Panc1 (cell line): ENCODE data around the gene BMP8B.
"Not testable (repeated sequence)": the region's sequence is repeated elsewhere in the genome, so short reads cannot be mapped to it uniquely, and the experiment has no call there.

ENCODE experiments used
- CTCF ChIP-seq: fragments of 450-650 bp; IDR thresholded peaks from 2 replicates; pipeline ENCODE4 v1.5.1; 2017; ENCODE audit warnings: mild to moderate bottlenecking
- POLR2AphosphoS5 ChIP-seq: IDR thresholded peaks from 2 replicates; pipeline ENCODE4 v1.6.1; 2012; ENCODE audit warnings: mild to moderate bottlenecking, low read depth, low read length, moderate library complexity

- TF ChIP-seq CTCF, POLR2AphosphoS5: not testable (repeated sequence)
Measured at GRCh38 chr1:39787964-39788363, 701 bp downstream of the BMP8B start.
